Measurements from ENCODE around the gene ATG16L2.

DNA sequence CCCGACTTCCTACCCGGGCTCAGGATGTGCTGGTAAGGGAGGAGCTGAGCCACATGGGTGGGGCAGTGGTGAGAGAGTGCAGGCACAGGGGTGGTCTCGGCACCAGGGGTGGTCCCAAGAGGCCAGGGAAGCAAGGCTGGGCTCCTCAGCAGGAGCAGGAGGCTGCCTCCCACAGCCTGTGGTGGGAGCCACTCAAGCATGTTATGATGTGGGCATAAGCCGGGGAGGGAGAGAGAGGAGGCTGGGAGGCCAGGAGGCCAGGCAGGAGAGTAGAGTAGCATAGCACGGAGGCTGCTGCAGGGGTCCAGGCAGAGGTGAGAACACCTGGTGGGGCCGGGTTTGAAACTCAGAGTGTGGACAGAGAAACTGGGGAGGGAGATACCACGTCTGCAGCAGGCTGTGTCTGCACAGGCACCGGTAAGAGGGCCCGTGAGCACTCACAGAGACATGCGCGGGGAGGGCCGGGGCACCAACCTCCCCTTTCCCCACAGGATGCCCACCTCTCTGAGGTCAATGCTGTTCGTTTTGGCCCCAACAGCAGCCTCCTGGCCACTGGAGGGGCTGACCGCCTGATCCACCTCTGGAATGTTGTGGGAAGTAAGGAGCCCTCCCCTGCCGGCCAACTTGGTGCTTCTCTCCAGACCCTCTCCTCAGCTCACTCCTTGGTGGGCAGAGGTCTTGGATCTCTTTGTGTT is 10.7 kb downstream of the ATG16L2 start:
- TF ChIP-seq, protein P1, sequence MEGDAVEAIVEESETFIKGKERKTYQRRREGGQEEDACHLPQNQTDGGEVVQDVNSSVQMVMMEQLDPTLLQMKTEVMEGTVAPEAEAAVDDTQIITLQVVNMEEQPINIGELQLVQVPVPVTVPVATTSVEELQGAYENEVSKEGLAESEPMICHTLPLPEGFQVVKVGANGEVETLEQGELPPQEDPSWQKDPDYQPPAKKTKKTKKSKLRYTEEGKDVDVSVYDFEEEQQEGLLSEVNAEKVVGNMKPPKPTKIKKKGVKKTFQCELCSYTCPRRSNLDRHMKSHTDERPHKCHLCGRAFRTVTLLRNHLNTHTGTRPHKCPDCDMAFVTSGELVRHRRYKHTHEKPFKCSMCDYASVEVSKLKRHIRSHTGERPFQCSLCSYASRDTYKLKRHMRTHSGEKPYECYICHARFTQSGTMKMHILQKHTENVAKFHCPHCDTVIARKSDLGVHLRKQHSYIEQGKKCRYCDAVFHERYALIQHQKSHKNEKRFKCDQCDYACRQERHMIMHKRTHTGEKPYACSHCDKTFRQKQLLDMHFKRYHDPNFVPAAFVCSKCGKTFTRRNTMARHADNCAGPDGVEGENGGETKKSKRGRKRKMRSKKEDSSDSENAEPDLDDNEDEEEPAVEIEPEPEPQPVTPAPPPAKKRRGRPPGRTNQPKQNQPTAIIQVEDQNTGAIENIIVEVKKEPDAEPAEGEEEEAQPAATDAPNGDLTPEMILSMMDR (IDR thresholded peaks at IDR 0.05) = no peak
- TF ChIP-seq EP300 (IDR thresholded peaks at IDR 0.05) = no peak
